Hepatocyte (in vitro differentiated cells): ENCODE data around the gene TAS1R3.

Experiments used
- EZH2 ChIP-seq: fragments of 200-600 bp; sonication (generic); IDR thresholded peaks from 2 replicates; pipeline ENCODE4 v1.6.1; 2016; ENCODE audit warnings: antibody characterized with exemption, mild to moderate bottlenecking, borderline replicate concordance
- EZH2phosphoT487 ChIP-seq: fragments of 200-600 bp; sonication (generic); IDR thresholded peaks from one replicate; pipeline ENCODE4 v1.6.1; 2018; ENCODE audit warnings: antibody characterized with exemption, mild to moderate bottlenecking, low read depth, moderate library complexity; ENCODE audit not compliant: unreplicated experiment, severe bottlenecking
- TF ChIP-seq, protein P1 (sequence below): fragments of 200-600 bp; sonication (generic); IDR thresholded peaks from 2 replicates; pipeline ENCODE4 v1.5.1; 2016; ENCODE audit warnings: antibody characterized with exemption, mild to moderate bottlenecking; ENCODE audit not compliant: poor library complexity

DNA sequence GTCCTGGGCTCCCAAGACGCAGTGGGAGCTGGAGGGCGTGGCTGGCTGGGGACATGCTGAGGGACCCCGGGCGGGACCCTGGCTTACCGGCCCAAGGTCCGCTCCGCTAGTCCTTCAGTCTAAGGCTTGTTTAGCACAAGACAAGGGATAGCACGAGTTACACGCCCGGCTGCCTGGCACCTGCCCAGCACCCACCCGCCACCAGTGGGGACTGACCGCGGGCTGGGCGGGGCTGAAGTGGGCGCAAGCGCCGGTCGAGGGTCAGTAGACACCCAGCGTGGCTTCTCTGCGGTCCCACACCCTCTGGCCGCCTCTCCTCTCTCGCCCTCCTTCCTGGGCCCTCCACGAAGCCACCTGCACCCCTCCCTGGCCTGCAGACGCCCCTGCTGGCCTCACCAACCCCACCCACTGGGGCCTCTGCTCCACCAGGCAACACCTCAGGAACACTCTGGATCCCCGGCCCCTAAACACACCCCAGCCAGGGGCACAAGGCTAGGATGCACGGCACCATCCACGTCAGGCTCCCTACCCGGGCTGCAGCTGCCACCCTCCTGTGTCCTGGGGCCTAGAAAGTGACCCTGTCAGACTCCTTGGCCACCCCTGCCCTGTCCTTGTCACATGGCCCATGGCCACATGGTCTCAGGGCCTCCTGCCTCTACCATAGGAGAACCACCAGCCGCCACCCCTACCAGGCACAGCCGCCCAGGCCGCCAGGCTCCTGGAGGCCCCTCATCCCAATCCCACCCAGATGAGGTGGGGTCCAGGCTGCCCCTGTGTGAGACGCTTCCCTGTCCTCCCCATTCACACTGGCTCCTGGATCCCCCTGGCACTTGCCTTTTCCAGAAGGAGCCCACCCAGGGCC lies 6.1 kb downstream of the TAS1R3 start:
- TF ChIP-seq, protein P1, sequence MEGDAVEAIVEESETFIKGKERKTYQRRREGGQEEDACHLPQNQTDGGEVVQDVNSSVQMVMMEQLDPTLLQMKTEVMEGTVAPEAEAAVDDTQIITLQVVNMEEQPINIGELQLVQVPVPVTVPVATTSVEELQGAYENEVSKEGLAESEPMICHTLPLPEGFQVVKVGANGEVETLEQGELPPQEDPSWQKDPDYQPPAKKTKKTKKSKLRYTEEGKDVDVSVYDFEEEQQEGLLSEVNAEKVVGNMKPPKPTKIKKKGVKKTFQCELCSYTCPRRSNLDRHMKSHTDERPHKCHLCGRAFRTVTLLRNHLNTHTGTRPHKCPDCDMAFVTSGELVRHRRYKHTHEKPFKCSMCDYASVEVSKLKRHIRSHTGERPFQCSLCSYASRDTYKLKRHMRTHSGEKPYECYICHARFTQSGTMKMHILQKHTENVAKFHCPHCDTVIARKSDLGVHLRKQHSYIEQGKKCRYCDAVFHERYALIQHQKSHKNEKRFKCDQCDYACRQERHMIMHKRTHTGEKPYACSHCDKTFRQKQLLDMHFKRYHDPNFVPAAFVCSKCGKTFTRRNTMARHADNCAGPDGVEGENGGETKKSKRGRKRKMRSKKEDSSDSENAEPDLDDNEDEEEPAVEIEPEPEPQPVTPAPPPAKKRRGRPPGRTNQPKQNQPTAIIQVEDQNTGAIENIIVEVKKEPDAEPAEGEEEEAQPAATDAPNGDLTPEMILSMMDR, result no peak
- no peak for TF ChIP-seq EZH2phosphoT487
- TF ChIP-seq EZH2, result no peak
